SW 1271 (cell line): Measurements from ENCODE around the gene TMEM208.

Experiments
- DNase-seq, 2 experiments: peaks; one replicate each; lab custom pipeline; 2025; lab: John Stamatoyannopoulos, UW

The TMEM208 gene

DNA sequence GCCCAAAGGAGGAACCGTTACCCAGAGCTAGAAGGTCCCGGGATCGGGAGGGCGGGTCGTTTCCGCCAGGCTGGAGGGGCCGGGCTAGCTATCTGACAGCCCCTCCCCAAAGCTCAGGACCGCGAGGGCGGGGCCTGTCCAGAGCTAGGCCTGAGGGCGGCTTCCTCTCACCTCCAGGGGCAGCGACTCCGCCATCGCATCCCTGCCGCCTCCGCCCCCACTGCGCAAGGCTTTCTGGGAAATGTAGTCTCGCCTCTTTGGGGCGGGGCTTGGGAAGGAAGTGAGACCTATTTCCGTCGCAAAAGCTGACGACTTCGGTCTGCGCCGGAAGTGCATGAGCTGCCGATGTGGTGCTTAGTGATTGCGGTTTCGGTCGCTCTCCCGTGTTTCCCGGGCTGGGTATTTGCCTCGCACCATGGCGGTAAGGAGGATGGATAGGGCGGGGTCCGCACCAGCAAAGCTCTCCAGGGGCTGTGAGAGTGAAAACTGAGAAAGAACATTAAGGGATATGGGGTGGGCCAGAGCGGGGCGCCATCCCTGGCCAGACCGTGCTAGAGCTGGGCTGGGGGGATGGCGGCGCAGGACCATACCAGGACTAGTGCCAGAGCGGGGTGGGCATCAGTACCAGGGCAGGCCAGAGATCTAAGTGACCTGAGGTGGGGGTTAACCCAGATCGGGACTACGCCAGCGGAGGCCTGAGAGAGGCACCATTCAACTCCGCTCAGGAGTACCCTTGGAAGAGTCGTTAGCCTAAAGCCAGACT, at the start of gene TMEM208:
Gene TMEM208, plus strand, starts transcription at position 327 of the 763 bp plus-strand sequence. Its CDS starts 89 bp downstream, at position 416.
- DNase-seq: peak; percentile 93 to 96

DNA sequence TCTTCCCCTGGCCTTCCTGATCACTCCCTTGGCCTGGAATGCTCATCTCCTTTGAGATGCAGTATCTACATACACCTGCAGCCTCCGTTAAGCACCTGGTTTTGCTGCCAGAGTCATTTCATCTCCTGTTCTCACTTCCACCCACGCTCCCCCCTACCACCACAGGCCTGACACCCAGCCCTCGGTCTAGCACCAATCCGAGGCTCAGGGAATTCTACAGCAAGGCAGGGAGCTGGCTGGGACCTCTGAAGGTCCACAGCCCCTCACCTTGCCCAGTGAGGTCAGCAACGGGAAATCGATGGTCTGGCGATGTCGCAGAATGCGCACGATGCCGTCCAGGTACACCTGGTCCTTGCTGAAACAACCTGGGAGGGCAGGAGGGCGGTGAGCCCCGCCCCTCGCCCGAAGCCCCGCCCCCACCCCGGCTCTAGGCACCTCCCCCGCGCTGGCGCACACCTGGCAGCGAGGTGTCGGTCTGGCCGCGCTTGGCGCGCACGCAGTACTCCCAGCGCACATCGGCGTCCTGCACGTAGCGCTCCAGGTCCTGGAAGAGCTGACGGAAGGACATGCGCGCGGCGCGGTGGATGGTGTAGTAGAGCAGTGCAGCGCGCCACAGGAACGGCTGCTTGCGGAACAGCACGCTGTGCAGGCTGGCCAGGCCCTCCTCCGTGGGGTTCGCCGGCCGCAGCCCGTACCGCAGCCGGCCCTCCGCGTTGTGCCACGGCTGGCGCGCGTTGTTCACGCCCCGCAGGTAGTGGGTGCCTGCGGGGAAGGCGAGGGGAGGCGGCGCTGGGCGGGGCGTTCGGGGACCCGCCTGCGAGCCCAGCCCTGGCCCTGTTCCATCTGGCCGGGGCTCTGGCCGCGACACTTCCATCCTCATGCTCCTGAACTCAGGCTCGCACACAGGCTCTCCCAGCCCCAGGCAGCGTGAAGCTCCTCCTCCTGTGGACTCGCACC, 48.9 kb upstream of the TMEM208 start:
- peak in 1 of 2 experiments; percentile 27 for DNase-seq

- no peak for DNase-seq
Measured at GRCh38 chr16:67179421-67180080, 47.4 kb upstream of the TMEM208 start.

DNA sequence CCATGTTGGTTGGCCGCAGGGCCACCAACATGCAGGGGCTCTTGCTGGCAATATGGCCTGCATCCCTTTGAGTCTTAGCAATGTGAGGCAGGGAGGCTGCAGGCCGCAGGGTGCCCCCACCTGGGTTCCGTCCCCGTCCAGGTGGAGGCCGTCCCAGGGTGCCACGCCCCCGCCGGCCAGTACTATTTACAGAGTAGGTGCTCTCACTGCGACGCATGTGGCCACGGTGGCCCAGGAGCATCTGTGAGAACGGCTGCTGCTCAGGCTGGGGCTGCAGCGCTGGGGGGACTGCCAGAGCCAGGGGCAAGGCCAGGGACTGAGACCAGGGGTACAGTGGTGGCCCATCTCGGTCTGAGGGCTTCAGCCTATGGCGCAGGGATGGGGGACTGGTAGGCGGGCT, 46.8 kb upstream of the TMEM208 start:
- no peak for DNase-seq

GRCh38 chr16:67181346-67181745, 45.6 kb upstream of the TMEM208 start:
- DNase-seq: no peak

DNA sequence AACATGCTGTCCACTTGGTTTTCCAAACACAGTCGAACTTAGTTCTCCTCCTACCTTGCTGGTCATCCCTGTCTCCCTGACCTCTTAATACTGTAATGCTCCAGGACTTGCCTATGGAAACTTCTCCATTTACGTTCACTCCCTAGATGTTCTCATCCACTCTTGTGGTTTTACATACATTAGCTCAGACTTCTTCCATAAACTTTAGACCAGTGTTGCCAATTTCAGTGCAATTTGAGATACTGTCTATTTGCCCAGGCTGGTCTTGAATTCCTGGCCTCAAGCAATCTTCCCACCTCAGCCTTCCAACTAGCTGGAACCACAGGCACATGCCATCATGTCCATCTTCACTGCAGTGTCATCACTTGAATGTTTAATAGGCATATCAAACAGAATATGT, 44.6 kb upstream of the TMEM208 start:
- DNase-seq: no peak

DNA sequence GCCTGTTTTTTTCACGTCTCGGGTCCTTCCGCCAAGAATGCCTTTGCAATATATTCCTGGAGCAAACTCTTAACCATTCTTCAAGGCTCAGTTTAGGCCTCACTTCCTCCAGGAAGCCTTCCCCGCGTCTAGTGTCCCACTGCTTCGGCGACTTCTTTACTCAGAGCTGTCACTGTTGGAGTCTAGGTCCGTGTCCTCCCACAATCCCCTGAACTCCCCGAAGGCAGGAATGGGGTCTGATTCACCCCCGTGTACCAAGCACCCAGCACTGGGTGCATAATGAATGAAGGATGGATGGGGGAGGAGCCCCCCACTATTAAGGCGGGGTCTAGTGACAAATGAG, 43.7 kb upstream of the TMEM208 start:
- no peak for DNase-seq

GRCh38 chr16:67183627-67184452, 43.1 kb upstream of the TMEM208 start, which contains the start of gene MATCAP1:
Gene MATCAP1, minus strand, starts transcription at chr16:67183963. Its CDS starts 3,353 bp downstream, at chr16:67180610.
- DNase-seq: peak; percentile 90 to 98

DNA sequence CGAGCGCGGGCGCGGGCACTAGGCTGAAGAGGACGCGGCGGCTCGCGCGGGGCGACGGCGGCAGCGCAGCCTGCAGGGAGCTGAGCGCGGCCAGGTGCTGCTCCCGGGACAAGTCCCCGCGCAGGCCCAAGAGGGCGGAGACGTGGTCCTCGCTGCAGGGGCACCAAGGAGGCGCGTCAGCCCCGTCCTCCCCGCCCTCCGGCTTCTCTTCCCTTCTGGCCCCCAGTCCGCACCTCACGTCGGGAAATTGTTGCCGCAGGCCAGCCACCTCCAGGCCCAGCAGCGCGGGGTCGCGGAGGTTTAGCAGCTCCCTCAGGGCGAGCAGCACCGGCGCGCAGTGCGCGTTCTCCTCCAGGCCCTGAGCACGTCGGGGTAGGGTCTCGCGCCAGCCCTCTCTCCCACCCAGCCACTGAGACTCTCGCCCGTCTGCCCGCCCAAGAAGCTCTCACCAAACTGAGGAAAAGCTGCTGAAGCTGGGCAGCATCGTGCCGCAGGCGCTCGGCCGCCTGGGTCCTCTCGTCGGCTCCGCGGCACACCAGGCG, 42.4 kb upstream of the TMEM208 start:
- no peak for DNase-seq

- DNase-seq: peak in 1 of 2 experiments; percentile 72
Measured at GRCh38 chr16:67184995-67185650, 41.8 kb upstream of the TMEM208 start.

- no peak for DNase-seq
Measured at GRCh38 chr16:67185651-67186134, 41.2 kb upstream of the TMEM208 start.

DNA sequence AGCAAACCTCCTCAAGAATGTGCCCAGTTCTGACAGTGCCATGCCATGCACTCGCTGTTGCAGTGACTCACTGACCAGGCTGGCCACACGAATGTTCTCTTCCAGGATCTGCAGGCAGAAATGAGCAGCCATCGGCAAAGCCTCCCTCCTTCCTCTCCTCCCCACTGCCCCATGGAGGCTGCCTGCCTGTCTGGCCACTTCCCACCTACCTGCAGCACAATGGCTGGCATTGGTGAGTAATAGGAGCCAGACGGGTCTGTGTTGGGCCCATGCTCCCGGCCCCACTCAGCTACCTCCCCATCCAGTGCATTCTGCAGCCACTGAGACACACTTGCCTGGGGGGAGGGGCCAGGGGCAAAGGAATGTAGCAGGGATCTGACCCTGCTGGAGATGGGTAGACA, 40.4 kb upstream of the TMEM208 start:
- DNase-seq: no peak

DNA sequence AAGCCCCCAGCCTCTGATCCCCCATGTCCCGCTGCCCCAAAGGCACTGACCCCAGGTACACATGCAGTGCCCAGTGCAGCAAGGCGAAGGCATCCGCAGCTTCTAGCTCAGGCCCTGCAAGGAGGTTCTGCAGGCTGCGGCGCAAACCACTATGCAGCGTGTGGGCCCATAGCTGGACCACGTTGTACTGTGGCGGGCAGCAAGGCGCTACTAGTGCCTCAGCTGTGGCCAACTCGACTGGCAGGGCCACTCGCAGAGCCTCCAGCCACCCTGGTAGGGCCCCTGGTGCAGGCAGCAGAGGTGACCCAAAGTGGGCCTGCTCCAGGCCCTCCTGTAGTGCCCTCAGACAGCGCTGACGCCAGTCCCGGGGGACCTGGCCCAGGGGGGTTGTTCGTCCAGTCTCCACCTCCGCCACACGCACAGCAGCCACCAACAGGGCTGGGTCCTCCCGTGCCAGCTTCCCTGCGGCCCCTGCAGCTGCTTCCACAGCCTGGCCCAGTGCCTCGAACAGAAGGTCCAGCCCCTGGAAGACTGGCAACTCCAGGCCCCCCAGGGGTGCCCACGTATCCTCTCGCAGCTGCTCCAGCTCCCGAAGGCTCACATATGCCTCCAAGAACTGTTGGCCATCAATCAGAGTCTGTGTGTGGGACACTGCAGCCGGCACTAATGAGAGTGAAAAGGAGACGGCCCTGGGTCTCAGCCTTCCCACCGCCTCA, 39.6 kb upstream of the TMEM208 start:
- no peak for DNase-seq

- DNase-seq: no peak
Measured at GRCh38 chr16:67188323-67188722, 38.6 kb upstream of the TMEM208 start.

GRCh38 chr16:67188798-67189197, 38.1 kb upstream of the TMEM208 start:
- no peak for DNase-seq

DNA sequence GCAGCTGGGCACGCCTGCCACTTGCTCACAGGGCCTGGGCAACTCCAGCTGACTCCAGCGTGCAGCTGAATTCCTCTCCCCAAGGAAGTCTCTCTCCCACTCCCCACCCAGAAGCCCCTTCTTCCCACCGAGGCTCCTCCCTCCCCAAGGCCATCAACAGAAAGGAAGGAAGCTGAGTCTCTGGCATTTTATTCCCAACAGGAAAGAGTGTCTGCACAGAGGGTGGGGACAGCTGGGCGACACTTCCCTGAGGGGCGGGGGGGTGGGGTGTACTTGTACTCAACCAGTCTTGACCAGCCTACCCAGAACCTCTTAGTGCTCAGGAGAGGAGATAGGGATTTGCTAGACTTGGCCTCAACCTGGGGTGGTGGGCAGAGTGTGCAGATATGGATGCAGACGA, 36.9 kb upstream of the TMEM208 start, which contains the start of gene EXOC3L1:
Gene EXOC3L1, minus strand, starts transcription at position 96 of the 400 bp plus-strand sequence. CDS start 460 bp downstream, outside the sequence.
- no peak for DNase-seq

GRCh38 chr16:67190448-67191399, 36.2 kb upstream of the TMEM208 start:
- no peak for DNase-seq

GRCh38 chr16:67191411-67191994, 35.4 kb upstream of the TMEM208 start:
- no peak for DNase-seq
